MM.1S (cell line): ENCODE data around the gene IGDCC3.

Experiments used
- DNase-seq: peaks from one replicate; pipeline ENCODE4 v3.0.0-alpha.2; 2015
- H2AFZ ChIP-seq: fragments of 300-600 bp; sonication (generic); 2 replicates; pipeline ENCODE4 v1.6.0; 2016; ENCODE audit warnings: antibody characterized with exemption, low read length
- H3F3A ChIP-seq: fragments of 300-600 bp; sonication (generic); 2 replicates; pipeline ENCODE4 v1.6.1; 2016; ENCODE audit warnings: mild to moderate bottlenecking, antibody characterized with exemption, low read length, moderate library complexity, mixed read lengths; ENCODE audit not compliant: insufficient read depth
- H3K27ac ChIP-seq: fragments of 300-600 bp; sonication (generic); 2 replicates; pipeline ENCODE4 v1.5.1; 2016; ENCODE audit warnings: mild to moderate bottlenecking, low read length
- H3K27me3 ChIP-seq: fragments of 300-600 bp; sonication (generic); replicated peaks from 2 replicates; pipeline ENCODE4 v1.6.0; 2016; ENCODE audit warnings: low read length; ENCODE audit not compliant: insufficient read depth
- H3K36me3 ChIP-seq: fragments of 300-600 bp; sonication (generic); replicated peaks from 2 replicates; pipeline ENCODE4 v1.6.1; 2016; ENCODE audit warnings: mild to moderate bottlenecking, low read length, mixed read lengths; ENCODE audit not compliant: insufficient read depth
- H3K4me1 ChIP-seq: fragments of 300-600 bp; sonication (generic); 2 replicates; pipeline ENCODE4 v1.6.1; 2016; ENCODE audit warnings: low read length, mixed read lengths
- H3K4me2 ChIP-seq: fragments of 300-600 bp; sonication (generic); 2 replicates; pipeline ENCODE4 v1.6.0; 2016; ENCODE audit warnings: low read depth, low read length
- H3K4me3 ChIP-seq: fragments of 300-600 bp; sonication (generic); 2 replicates; pipeline ENCODE4 v1.5.1; 2016; ENCODE audit warnings: low read length, mixed read lengths
- H3K79me2 ChIP-seq: fragments of 300-600 bp; sonication (generic); 2 replicates; pipeline ENCODE4 v1.6.1; 2016; ENCODE audit warnings: mixed run types, low read length, mixed read lengths
- H3K9ac ChIP-seq: fragments of 300-600 bp; sonication (generic); 2 replicates; pipeline ENCODE4 v1.6.1; 2016; ENCODE audit warnings: low read length, mixed read lengths
- H3K9me2 ChIP-seq: fragments of 300-600 bp; sonication (generic); replicated peaks from 2 replicates; pipeline ENCODE4 v1.6.1; 2016; ENCODE audit warnings: mild to moderate bottlenecking, low read length, mixed read lengths; ENCODE audit not compliant: insufficient read depth
- H3K9me3 ChIP-seq: fragments of 300-600 bp; sonication (generic); replicated peaks from 2 replicates; pipeline ENCODE4 v1.6.1; 2016; ENCODE audit warnings: mild to moderate bottlenecking, low read length, mixed read lengths; ENCODE audit not compliant: insufficient read depth
- H4K20me1 ChIP-seq: fragments of 300-600 bp; sonication (generic); 2 replicates; pipeline ENCODE4 v1.6.1; 2016; ENCODE audit warnings: mild to moderate bottlenecking, low read length, moderate library complexity, mixed read lengths; ENCODE audit not compliant: insufficient read depth
- CTCF ChIP-seq: fragments of 300-600 bp; sonication (generic); IDR thresholded peaks from 2 replicates; pipeline ENCODE4 v1.5.1; 2016; ENCODE audit warnings: antibody characterized with exemption, low read length, mixed read lengths
- EZH2 ChIP-seq: fragments of 300-600 bp; sonication (generic); optimal IDR thresholded peaks from 2 replicates; pipeline ENCODE3; 2017; ENCODE audit warnings: low read depth, mild to moderate bottlenecking, antibody characterized with exemption, low read length, mixed read lengths
- EZH2phosphoT487 ChIP-seq: fragments of 300-600 bp; sonication (generic); IDR thresholded peaks from 2 replicates; pipeline ENCODE4 v1.6.1; 2018; ENCODE audit warnings: antibody characterized with exemption, low read length

Gene IGDCC3

GRCh38 chr15:65395567-65396202, 17.9 kb upstream of the IGDCC3 start:
- peaks cover 71% of the 10 kb centered on the region for H3K27me3 ChIP-seq
- H3K9me3 ChIP-seq: no peaks in the 10 kb centered on the region
- no peak overlapping the region for H2AFZ ChIP-seq
- H3K4me3 ChIP-seq: no peak overlapping the region
- no peaks in the 10 kb centered on the region for H3K4me1 ChIP-seq
- no peaks in the 10 kb centered on the region for H3F3A ChIP-seq
- no peaks in the 10 kb centered on the region for H3K36me3 ChIP-seq
- H3K4me2 ChIP-seq: no peak overlapping the region
- H3K9me2 ChIP-seq: no peaks in the 10 kb centered on the region
- no peaks in the 10 kb centered on the region for H3K79me2 ChIP-seq
- TF ChIP-seq CTCF (no peak), EZH2phosphoT487 (no peak), EZH2 (no peak)
- H4K20me1 ChIP-seq: no peaks in the 10 kb centered on the region
- no peak for DNase-seq
- H3K27ac ChIP-seq: no peak overlapping the region
- no peak overlapping the region for H3K9ac ChIP-seq

GRCh38 chr15:65394936-65395335, 17.1 kb upstream of the IGDCC3 start:
- Histone ChIP-seq H3K27me3 (peaks cover 75% of the 10 kb centered on the region), H2AFZ (no peak overlapping the region), H4K20me1 (no peaks in the 10 kb centered on the region), H3K9ac (no peak overlapping the region), H3K79me2 (no peaks in the 10 kb centered on the region), H3K27ac (no peak overlapping the region), H3K4me3 (no peak overlapping the region), H3K4me2 (no peak overlapping the region), H3K4me1 (no peaks in the 10 kb centered on the region), H3K9me2 (no peaks in the 10 kb centered on the region), H3K9me3 (no peaks in the 10 kb centered on the region), H3K36me3 (no peaks in the 10 kb centered on the region), H3F3A (no peaks in the 10 kb centered on the region)
- TF ChIP-seq CTCF (no peak), EZH2 (no peak), EZH2phosphoT487 (no peak)
- DNase-seq: no peak

GRCh38 chr15:65394280-65394789, 16.5 kb upstream of the IGDCC3 start:
- no peaks in the 10 kb centered on the region for H3K4me1 ChIP-seq
- no peak overlapping the region for H2AFZ ChIP-seq
- no peak overlapping the region for H3K4me3 ChIP-seq
- no peaks in the 10 kb centered on the region for H3K36me3 ChIP-seq
- no peaks in the 10 kb centered on the region for H3K79me2 ChIP-seq
- DNase-seq: no peak
- no peak overlapping the region for H3K27ac ChIP-seq
- H4K20me1 ChIP-seq: no peaks in the 10 kb centered on the region
- no peaks in the 10 kb centered on the region for H3K9me3 ChIP-seq
- H3K4me2 ChIP-seq: no peak overlapping the region
- H3K9me2 ChIP-seq: no peaks in the 10 kb centered on the region
- no peaks in the 10 kb centered on the region for H3F3A ChIP-seq
- H3K9ac ChIP-seq: no peak overlapping the region
- no peak for TF ChIP-seq EZH2phosphoT487
- no peak for TF ChIP-seq EZH2
- TF ChIP-seq CTCF: no peak
- peaks cover 78% of the 10 kb centered on the region for H3K27me3 ChIP-seq
